Cortex of kidney (tissue), 1 donor: Measurements from ENCODE around the gene HMGCS2.
"Not testable (repeated sequence)": the region's sequence is repeated elsewhere in the genome, so short reads cannot be mapped to it uniquely, and the experiment has no call there.

ENCODE experiments used
- DNase-seq: peaks from one replicate; lab custom pipeline; 2025; lab: John Stamatoyannopoulos, UW

Gene HMGCS2

GRCh38 chr1:119790451-119791198 is 21.9 kb upstream of the HMGCS2 start:
- no peak for DNase-seq

- DNase-seq = no peak
Observed at GRCh38 chr1:119787776-119788175, 19.1 kb upstream of the HMGCS2 start.

- not testable (repeated sequence) for DNase-seq
Observed at GRCh38 chr1:119786473-119787050, 17.9 kb upstream of the HMGCS2 start.

- DNase-seq = not testable (repeated sequence)
Observed at GRCh38 chr1:119786046-119786445, 17.3 kb upstream of the HMGCS2 start.

- DNase-seq = no peak
Observed at GRCh38 chr1:119784191-119784781, 15.6 kb upstream of the HMGCS2 start.

- DNase-seq = no peak
Observed at GRCh38 chr1:119783354-119784185, 14.9 kb upstream of the HMGCS2 start.

GRCh38 chr1:119782631-119783325 is 14.1 kb upstream of the HMGCS2 start:
- DNase-seq = no peak

GRCh38 chr1:119781434-119782210 is 12.9 kb upstream of the HMGCS2 start:
- DNase-seq = no peak

GRCh38 chr1:119779869-119780356 is 11.2 kb upstream of the HMGCS2 start:
- no peak for DNase-seq

- no peak for DNase-seq
Observed at GRCh38 chr1:119778886-119779560, 10.3 kb upstream of the HMGCS2 start.

GRCh38 chr1:119778359-119778758 is 9.7 kb upstream of the HMGCS2 start:
- no peak for DNase-seq

GRCh38 chr1:119774746-119775490 is 6.2 kb upstream of the HMGCS2 start:
- no peak for DNase-seq

- no peak for DNase-seq
Observed at GRCh38 chr1:119773711-119774241, 5.1 kb upstream of the HMGCS2 start.

- no peak for DNase-seq
Observed at GRCh38 chr1:119772298-119772697, 3.6 kb upstream of the HMGCS2 start.

- no peak for DNase-seq
Observed at GRCh38 chr1:119771770-119772169, 3.1 kb upstream of the HMGCS2 start.

- DNase-seq = no peak
Observed at GRCh38 chr1:119771016-119771415, 2.3 kb upstream of the HMGCS2 start.

- DNase-seq = no peak
Observed at GRCh38 chr1:119767486-119767885, 1.2 kb downstream of the HMGCS2 start.

- no peak for DNase-seq
Observed at GRCh38 chr1:119766374-119766794, 2.3 kb downstream of the HMGCS2 start.

GRCh38 chr1:119764220-119764619 is 4.5 kb downstream of the HMGCS2 start:
- no peak for DNase-seq
